ENCODE results near the gene LRIG1. TPM values are rescaled to one million over a fixed set of nuclear protein-coding genes. Genes with fewer than 3 reads are reported as not detected.

The LRIG1 gene
- total RNA-seq, 1 experiment from 2014 or later = 5.3 TPM

- no TSS peak for BruUV-seq (replicated peaks)
- intact Hi-C loops (cut with micrococcal nuclease; ENCODE audit: unreplicated experiment) = loop anchor here (10.0 kb wide), 1 partner anchor 105 kb away; no protein-coding TSS in a partner anchor
- Histone ChIP-seq H3K27ac (ENCODE audit: low read length) (no peak overlapping the region), H3K27me3 (ENCODE audit: control insufficient read depth, insufficient read depth, low read length) (no peaks in the 10 kb centered on the region), H3K36me3 (ENCODE audit: control insufficient read depth, insufficient read depth, low read length) (no peaks in the 10 kb centered on the region), H3K4me1 (ENCODE audit: control insufficient read depth, insufficient read depth, low read length) (no peaks in the 10 kb centered on the region), H3K4me3 (ENCODE audit: low read depth in 2 of 2, low read length in 2 of 2) (no peak overlapping the region), H3K9me3 (ENCODE audit: control insufficient read depth, insufficient read depth, low read depth, low read length) (no peaks in the 10 kb centered on the region)
- DNase-seq (ENCODE audit: low read depth, low spot score) = no peak
- ChIA-PET CTCF (no interaction called here), POLR2A (no interaction called here)
- no peak for ATAC-seq
- TF ChIP-seq TCF7L2 (IDR thresholded peaks at IDR 0.05; ENCODE audit: low read depth, low read length) = no peak
- no peak for TF ChIP-seq REST (IDR thresholded peaks at IDR 0.05; ENCODE audit: insufficient read depth in 1 of 2, low read depth in 2 of 2, low read length in 1 of 2)
- no peak for TF ChIP-seq CTCF (IDR thresholded peaks at IDR 0.05)
- no peak for TF ChIP-seq POLR2AphosphoS5 (IDR thresholded peaks at IDR 0.05; ENCODE audit: low read depth, low read length)
- TF ChIP-seq SIN3A (IDR thresholded peaks at IDR 0.05; ENCODE audit: borderline replicate concordance, insufficient read depth, low read depth, low read length) = no peak
- in situ Hi-C loops (cut with HindIII; ENCODE audit: low pct_unique_long_range_greater_than_20kb, low sequenced_read_pairs) = no loop called here
These were observed 121.3 kb downstream of the LRIG1 start for GRCh38 chr3:66379565-66379964.

GRCh38 chr3:66378256-66378655, 122.6 kb downstream of the LRIG1 start:
- Histone ChIP-seq H3K27ac (ENCODE audit: low read length) (no peak overlapping the region), H3K27me3 (ENCODE audit: control insufficient read depth, insufficient read depth, low read length) (no peaks in the 10 kb centered on the region), H3K36me3 (ENCODE audit: control insufficient read depth, insufficient read depth, low read length) (no peaks in the 10 kb centered on the region), H3K9me3 (ENCODE audit: control insufficient read depth, insufficient read depth, low read depth, low read length) (no peaks in the 10 kb centered on the region), H3K4me1 (ENCODE audit: control insufficient read depth, insufficient read depth, low read length) (no peaks in the 10 kb centered on the region), H3K4me3 (ENCODE audit: low read depth in 2 of 2, low read length in 2 of 2) (no peak overlapping the region)
- no peak for DNase-seq (ENCODE audit: low read depth, low spot score)
- intact Hi-C loops (cut with micrococcal nuclease; ENCODE audit: unreplicated experiment) (loop anchor here (10.0 kb wide), 1 partner anchor 103 kb away; no protein-coding TSS in a partner anchor), in situ Hi-C loops (cut with HindIII; ENCODE audit: low pct_unique_long_range_greater_than_20kb, low sequenced_read_pairs) (no loop called here)
- CTCF ChIA-PET = no interaction called here
- POLR2A ChIA-PET = no interaction called here
- no peak for TF ChIP-seq SIN3A (IDR thresholded peaks at IDR 0.05; ENCODE audit: borderline replicate concordance, insufficient read depth, low read depth, low read length)
- no peak for TF ChIP-seq TCF7L2 (IDR thresholded peaks at IDR 0.05; ENCODE audit: low read depth, low read length)
- peak; percentile 65 for TF ChIP-seq CTCF (IDR thresholded peaks at IDR 0.05)
- no peak for TF ChIP-seq POLR2AphosphoS5 (IDR thresholded peaks at IDR 0.05; ENCODE audit: low read depth, low read length)
- TF ChIP-seq REST (IDR thresholded peaks at IDR 0.05; ENCODE audit: insufficient read depth in 1 of 2, low read depth in 2 of 2, low read length in 1 of 2) = no peak
- no TSS peak for BruUV-seq (replicated peaks)
- no peak for ATAC-seq

All from Panc1 (cell line).